Measurements from ENCODE around the gene BRAP. TPM values are rescaled to one million over a fixed set of nuclear protein-coding genes. Genes with fewer than 3 reads are reported as not detected.
"Not testable (repeated sequence)": the region's sequence is repeated elsewhere in the genome, so short reads cannot be mapped to it uniquely, and the experiment has no call there.

BRAP gene
- 6.2 TPM for total RNA-seq

- TF ChIP-seq CTCF (IDR thresholded peaks at IDR 0.05) = no peak
- DNase-seq (ENCODE audit: low spot score in 2 of 2) = peak; percentile 71 to 96
- intact Hi-C loops (cut with DNase I) = loop anchor here (5.0 kb wide), 4 partner anchors 89 to 326 kb away; partner anchors contain the start of genes ATXN2, ERP29 and TMEM116
These were observed at the start of gene BRAP, which contains the start of gene ACAD10 for GRCh38 chr12:111685811-111686573. Gene BRAP, minus strand, starts transcription at chr12:111685956. Its CDS starts 164 bp downstream, at chr12:111685792. Gene ACAD10, plus strand, starts transcription at chr12:111686053. Its CDS starts 6,657 bp downstream, at chr12:111692710.

GRCh38 chr12:111733340-111733915, 47.7 kb upstream of the BRAP start:
- no peak for TF ChIP-seq CTCF (IDR thresholded peaks at IDR 0.05)
- DNase-seq (ENCODE audit: low spot score in 2 of 2) = no peak
- H3K36me3 ChIP-seq = peaks cover 35 to 56% of the 10 kb centered on the region in 2 donors
- H3K4me3 ChIP-seq = no peak overlapping the region
- H3K27ac ChIP-seq = no peak overlapping the region
- no peaks in the 10 kb centered on the region for H3K4me1 ChIP-seq
- no peaks in the 10 kb centered on the region for H3K9me3 ChIP-seq
- intact Hi-C loops (cut with DNase I) = no loop called here
- no peaks in the 10 kb centered on the region for H3K27me3 ChIP-seq

More at GRCh38 chr12:111685811-111686573, at the start of gene BRAP, which contains the start of gene ACAD10:
- H3K27me3 ChIP-seq = no peaks in the 10 kb centered on the region
- H3K36me3 ChIP-seq = peaks cover 6 to 21% of the 10 kb centered on the region in 2 donors
- peak within 1 kb of the TSS; percentile 78 to 88 for H3K4me3 ChIP-seq
- no peaks in the 10 kb centered on the region for H3K9me3 ChIP-seq
- H3K4me1 ChIP-seq = peaks cover 10 to 18% of the 10 kb centered on the region in 2 donors
- peak within 1 kb of the TSS; percentile 82 to 88 for H3K27ac ChIP-seq

- H3K9me3 ChIP-seq = no peaks in the 10 kb centered on the region
- no peak for DNase-seq (ENCODE audit: low spot score in 2 of 2)
- no peaks in the 10 kb centered on the region for H3K27me3 ChIP-seq
- no peak overlapping the region for H3K27ac ChIP-seq
- no peaks in the 10 kb centered on the region for H3K4me1 ChIP-seq
- no peak overlapping the region for H3K4me3 ChIP-seq
- intact Hi-C loops (cut with DNase I) = no loop called here
- H3K36me3 ChIP-seq = peaks cover 34 to 57% of the 10 kb centered on the region in 2 donors
- no peak for TF ChIP-seq CTCF (IDR thresholded peaks at IDR 0.05)
These were observed 47.0 kb upstream of the BRAP start for GRCh38 chr12:111732786-111733185.

DNA sequence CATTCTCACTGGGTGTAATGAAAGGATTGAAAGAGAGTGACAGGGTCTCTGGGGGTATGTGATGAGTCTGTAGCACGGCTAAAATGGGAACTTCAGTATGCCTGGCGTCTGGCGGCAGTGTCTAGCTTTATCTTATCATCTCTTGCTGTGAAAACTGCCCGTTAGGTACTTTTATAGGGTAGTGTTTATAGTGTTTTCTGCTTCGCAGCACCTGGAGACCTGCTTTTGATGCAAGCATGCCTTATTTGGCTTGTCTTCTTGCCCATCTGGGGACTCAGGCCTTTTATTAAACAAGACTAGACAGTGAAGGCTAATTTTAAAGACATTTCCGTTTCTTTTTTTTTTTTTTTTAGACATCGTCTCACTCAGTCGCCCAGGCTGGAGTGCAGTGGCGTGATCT, 44.7 kb upstream of the BRAP start:
- H3K9me3 ChIP-seq = no peaks in the 10 kb centered on the region
- H3K4me1 ChIP-seq = no peaks in the 10 kb centered on the region
- H3K36me3 ChIP-seq = peaks cover 34 to 50% of the 10 kb centered on the region in 2 donors
- no peak overlapping the region for H3K4me3 ChIP-seq
- TF ChIP-seq CTCF (IDR thresholded peaks at IDR 0.05) = no peak
- intact Hi-C loops (cut with DNase I) = no loop called here
- H3K27ac ChIP-seq = no peak overlapping the region
- no peak for DNase-seq (ENCODE audit: low spot score in 2 of 2)
- H3K27me3 ChIP-seq = no peaks in the 10 kb centered on the region

DNA sequence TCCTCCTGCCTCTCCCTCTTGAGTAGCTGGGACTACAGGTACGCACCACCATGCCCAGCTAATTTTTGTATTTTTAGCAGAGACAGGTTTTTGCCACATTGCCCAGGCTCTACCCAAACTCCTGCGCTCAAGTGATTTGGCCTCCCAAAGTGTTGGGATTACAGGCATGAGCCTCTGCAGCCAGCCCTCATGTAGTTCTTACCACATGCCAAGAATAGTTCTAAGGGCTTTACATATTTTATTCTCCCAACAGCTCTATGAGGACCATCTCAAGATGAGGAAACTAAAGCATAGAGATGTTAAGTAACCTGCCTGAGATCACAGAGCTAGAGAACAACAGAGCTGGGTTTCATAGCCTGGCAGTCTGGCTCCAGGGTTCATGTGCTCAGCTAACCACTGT, 43.0 kb upstream of the BRAP start:
- peaks cover 28 to 43% of the 10 kb centered on the region in 2 donors for H3K36me3 ChIP-seq

GRCh38 chr12:111723646-111724360, 38.0 kb upstream of the BRAP start:
- H3K4me1 ChIP-seq; DNase-seq (ENCODE audit: low spot score in 2 of 2); H3K27me3 ChIP-seq; intact Hi-C loops (cut with DNase I); H3K4me3 ChIP-seq; H3K9me3 ChIP-seq; H3K27ac ChIP-seq: not testable (repeated sequence)
- peaks cover 22 to 36% of the 10 kb centered on the region in 2 donors for H3K36me3 ChIP-seq

More for the DNA sequence above, 43.0 kb upstream of the BRAP start:
- H3K4me1 ChIP-seq = no peaks in the 10 kb centered on the region
- intact Hi-C loops (cut with DNase I) = no loop called here
- no peak for DNase-seq (ENCODE audit: low spot score in 2 of 2)
- no peak overlapping the region for H3K4me3 ChIP-seq
- no peaks in the 10 kb centered on the region for H3K9me3 ChIP-seq
- TF ChIP-seq CTCF (IDR thresholded peaks at IDR 0.05) = no peak
- H3K27me3 ChIP-seq = no peaks in the 10 kb centered on the region
- H3K27ac ChIP-seq = no peak overlapping the region
